IPS-NIHi7 (cell line): Measurements from ENCODE around the gene TAS2R3.

Source experiments
- DNase-seq: peaks from one replicate; pipeline ENCODE4 v3.0.0; 2012; ENCODE audit warnings: mixed read lengths; ENCODE audit errors: extremely low spot score

Gene TAS2R3

GRCh38 chr7:141785706-141786552, 22.0 kb downstream of the TAS2R3 start:
- peak; percentile 63 for DNase-seq

- DNase-seq = no peak
Observed at GRCh38 chr7:141788296-141788695, 24.4 kb downstream of the TAS2R3 start.

- no peak for DNase-seq
Observed at GRCh38 chr7:141789917-141790316, 26.0 kb downstream of the TAS2R3 start, which contains the start of gene TAS2R5. Gene TAS2R5 (plus strand): TSS chr7:141790217. CDS start chr7:141790362, 145 bp downstream.

DNA sequence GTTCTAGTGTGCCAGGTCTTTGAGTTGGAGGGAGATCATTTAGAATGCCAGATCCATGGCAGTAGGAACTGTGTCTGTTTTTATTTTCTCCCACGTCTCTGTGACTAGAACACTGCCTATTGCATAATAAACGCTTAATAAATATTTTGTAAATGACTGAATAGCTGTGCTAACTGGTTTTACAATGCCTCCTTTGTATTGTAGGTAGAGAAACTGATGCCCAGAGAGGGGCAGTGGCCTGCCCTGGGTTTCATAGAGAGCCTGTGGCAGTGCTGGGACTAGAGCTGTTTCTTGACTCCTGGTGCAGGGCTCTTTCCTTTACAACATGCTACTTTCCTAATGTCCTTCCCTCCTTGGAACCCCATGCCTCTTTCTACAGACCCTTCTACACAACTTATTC, 28.6 kb downstream of the TAS2R3 start:
- DNase-seq = no peak
